Measurements from ENCODE around the gene FRMD1.

GRCh38 chr6:168039849-168040248 is 39.2 kb downstream of the FRMD1 start:
- TF ChIP-seq, protein P1, sequence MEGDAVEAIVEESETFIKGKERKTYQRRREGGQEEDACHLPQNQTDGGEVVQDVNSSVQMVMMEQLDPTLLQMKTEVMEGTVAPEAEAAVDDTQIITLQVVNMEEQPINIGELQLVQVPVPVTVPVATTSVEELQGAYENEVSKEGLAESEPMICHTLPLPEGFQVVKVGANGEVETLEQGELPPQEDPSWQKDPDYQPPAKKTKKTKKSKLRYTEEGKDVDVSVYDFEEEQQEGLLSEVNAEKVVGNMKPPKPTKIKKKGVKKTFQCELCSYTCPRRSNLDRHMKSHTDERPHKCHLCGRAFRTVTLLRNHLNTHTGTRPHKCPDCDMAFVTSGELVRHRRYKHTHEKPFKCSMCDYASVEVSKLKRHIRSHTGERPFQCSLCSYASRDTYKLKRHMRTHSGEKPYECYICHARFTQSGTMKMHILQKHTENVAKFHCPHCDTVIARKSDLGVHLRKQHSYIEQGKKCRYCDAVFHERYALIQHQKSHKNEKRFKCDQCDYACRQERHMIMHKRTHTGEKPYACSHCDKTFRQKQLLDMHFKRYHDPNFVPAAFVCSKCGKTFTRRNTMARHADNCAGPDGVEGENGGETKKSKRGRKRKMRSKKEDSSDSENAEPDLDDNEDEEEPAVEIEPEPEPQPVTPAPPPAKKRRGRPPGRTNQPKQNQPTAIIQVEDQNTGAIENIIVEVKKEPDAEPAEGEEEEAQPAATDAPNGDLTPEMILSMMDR (IDR thresholded peaks at IDR 0.05) = no peak
- no peak for TF ChIP-seq POLR2A (IDR thresholded peaks at IDR 0.05)
